GM12878 (cell line): ENCODE measurements around the gene SPATA32. TPM values are rescaled to one million over a fixed set of nuclear protein-coding genes. Genes with fewer than 3 reads are reported as not detected.

Experiments
- CBX3 ChIP-seq: fragments of 200-600 bp; sonication (generic); IDR thresholded peaks from 2 replicates; pipeline ENCODE4 v1.6.1; 2016; ENCODE audit warnings: low read depth, borderline replicate concordance
- CREB1 ChIP-seq: IDR thresholded peaks from 2 replicates; pipeline ENCODE4 v1.6.1; 2012; ENCODE audit warnings: low read depth, mild to moderate bottlenecking, inconsistent platforms
- EP300 ChIP-seq, 2 experiments: fragments of 150-350 bp in 1 of 2; IDR thresholded peaks; 2 replicates each; pipeline ENCODE4 v1.6.1; 2011 to 2012; ENCODE audit warnings: low read depth in 2 of 2, low read length in 2 of 2, borderline replicate concordance in 1 of 2, improper control_type of control experiment in 1 of 2, inconsistent platforms in 1 of 2; ENCODE audit not compliant: control insufficient read depth in 1 of 2
- GATAD2B ChIP-seq: fragments of 450-650 bp; conservative IDR thresholded peaks from 2 replicates; pipeline ENCODE4 v1.6.1; 2017; ENCODE audit warnings: low read depth, mild to moderate bottlenecking, moderate library complexity
- LARP7 ChIP-seq: fragments of 450-650 bp; IDR thresholded peaks from 2 replicates; pipeline ENCODE4 v1.6.1; 2017; ENCODE audit warnings: mild to moderate bottlenecking
- SMARCA5 ChIP-seq: fragments of 450-650 bp; IDR thresholded peaks from 2 replicates; pipeline ENCODE4 v1.6.1; 2017; ENCODE audit warnings: mild to moderate bottlenecking
- SREBF1 ChIP-seq: IDR thresholded peaks from 2 replicates; pipeline ENCODE4 v1.6.1; 2012; ENCODE audit warnings: mild to moderate bottlenecking, low read length
- SUPT20H ChIP-seq: IDR thresholded peaks from 2 replicates; pipeline ENCODE4 v1.6.1; 2011; ENCODE audit warnings: low read depth, mild to moderate bottlenecking, low read length, moderate library complexity, borderline replicate concordance; ENCODE audit not compliant: control insufficient read depth
- YBX1 ChIP-seq: fragments of 450-650 bp; IDR thresholded peaks from 2 replicates; pipeline ENCODE4 v1.6.1; 2016; ENCODE audit warnings: antibody characterized with exemption
- ZNF24 ChIP-seq: fragments of 450-650 bp; IDR thresholded peaks from 2 replicates; pipeline ENCODE4 v1.6.1; 2017; ENCODE audit warnings: antibody characterized with exemption, mild to moderate bottlenecking
- ZNF384 ChIP-seq: IDR thresholded peaks from 2 replicates; pipeline ENCODE4 v1.6.1; 2012; ENCODE audit warnings: low read depth, mild to moderate bottlenecking, low read length, improper control_type of control experiment, borderline replicate concordance
- ZNF622 ChIP-seq: fragments of 450-650 bp; IDR thresholded peaks from 2 replicates; pipeline ENCODE4 v1.6.1; 2017; ENCODE audit warnings: mild to moderate bottlenecking, inconsistent platforms
- polyA plus RNA-seq, 11 experiments: library from polyadenylated mRNA; depleted of rRNA in 4 of 11; unstranded in 6 of 11; stranded (reverse) in 5 of 11; fragments of >200 nt; fragmentation: Nextera tagmentation in 4 of 11; fragmentation: Illumina TruSeq in 1 of 11; extraction: Ambion mirVana in 4 of 11; extraction: Trizol in 1 of 11; gene quantifications; 1 replicate in 1 of 11; 2 replicates in 10 of 11; pipeline versions ENCODE4 v1.2.1 to v1.2.3, GENCODE V29; 2011 to 2016; ENCODE audit warnings: inconsistent platforms in 2 of 11, missing spikeins in 2 of 11, low read depth in 1 of 11
- total RNA-seq, 4 experiments: library from RNA; depleted of rRNA in 3 of 4; stranded (reverse); fragments of >200 nt in 3 of 4; fragmentation: Illumina TruSeq in 1 of 4; extraction: Trizol in 1 of 4; gene quantifications; 2 replicates each; pipeline versions ENCODE4 v1.2.1 to v1.2.3, GENCODE V29; 2013 to 2021
- TF ChIP-seq, protein P1 (sequence below): IDR thresholded peaks from 2 replicates; pipeline ENCODE4 v1.6.1; 2012; ENCODE audit warnings: low read depth, low read length, improper control_type of control experiment
- TF ChIP-seq, protein P2 (sequence below): fragments of 450-650 bp; conservative IDR thresholded peaks from 2 replicates; pipeline ENCODE4 v1.6.1; 2017; ENCODE audit warnings: mild to moderate bottlenecking, moderate library complexity
- TF ChIP-seq, protein P3 (sequence below): IDR thresholded peaks from 2 replicates; pipeline ENCODE4 v1.6.1; 2012; ENCODE audit warnings: low read length, inconsistent platforms
- TF ChIP-seq, protein P4 (sequence below): fragments of 450-650 bp; IDR thresholded peaks from 2 replicates; pipeline ENCODE4 v1.6.1; 2017; ENCODE audit warnings: low read depth, mild to moderate bottlenecking, moderate library complexity
- TF ChIP-seq, protein P5 (sequence below): IDR thresholded peaks from 2 replicates; pipeline ENCODE4 v1.6.1; 2011; ENCODE audit warnings: borderline replicate concordance, low read depth, mild to moderate bottlenecking, moderate library complexity, low read length; ENCODE audit not compliant: insufficient read depth, poor library complexity, severe bottlenecking
- TF ChIP-seq, protein P6 (sequence below): fragments of 450-650 bp; IDR thresholded peaks from 2 replicates; pipeline ENCODE4 v1.6.1; 2018; ENCODE audit warnings: mild to moderate bottlenecking, low read depth, moderate library complexity; ENCODE audit not compliant: partially characterized antibody
- TF ChIP-seq, protein P7 (sequence below): IDR thresholded peaks from 2 replicates; pipeline ENCODE4 v1.6.1; 2011; ENCODE audit warnings: low read depth, low read length, improper control_type of control experiment, borderline replicate concordance

Gene SPATA32
- total and polyA plus RNA-seq, 10 of the 15 experiments (the other 5 are each of a cell fraction or from before 2014, with no cell fraction given), result 0.03 to 0.35 (median 0.11) TPM; not detected in 3

DNA sequence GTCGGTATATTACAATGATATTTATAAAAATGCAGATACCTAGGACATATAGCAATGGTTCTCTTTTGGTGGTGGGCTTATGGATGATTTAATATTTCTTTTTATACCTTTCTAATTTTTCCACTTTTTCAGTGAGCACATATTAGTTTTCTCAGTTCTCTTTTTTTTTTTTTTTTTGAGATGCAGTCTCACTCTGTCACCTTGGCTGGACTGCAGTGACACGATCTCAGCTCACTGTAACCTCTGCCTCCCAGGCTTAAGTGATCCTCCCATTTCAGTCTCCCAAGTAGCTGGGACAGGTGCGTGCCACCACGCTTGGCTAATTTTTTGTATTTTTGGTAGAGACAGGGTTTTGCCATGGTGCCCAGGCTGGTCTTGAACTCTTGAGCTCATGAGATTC is 39.8 kb upstream of the SPATA32 start (continued):
- TF ChIP-seq EP300 (IDR thresholded peaks at IDR 0.05; ENCODE audit: borderline replicate concordance in 1 of 2, control insufficient read depth in 1 of 2, low read depth in 2 of 2, low read length in 2 of 2) (no peak), LARP7 (no peak), SREBF1 (no peak), CREB1 (0 out of 2 replicates have a peak, but pooled peaks have one; percentile 15), SUPT20H (no peak), YBX1 (no peak), ZNF622 (no peak), ZNF24 (no peak), GATAD2B (no peak), CBX3 (no peak), SMARCA5 (no peak), ZNF384 (peak; percentile 87)
- TF ChIP-seq, protein P1, sequence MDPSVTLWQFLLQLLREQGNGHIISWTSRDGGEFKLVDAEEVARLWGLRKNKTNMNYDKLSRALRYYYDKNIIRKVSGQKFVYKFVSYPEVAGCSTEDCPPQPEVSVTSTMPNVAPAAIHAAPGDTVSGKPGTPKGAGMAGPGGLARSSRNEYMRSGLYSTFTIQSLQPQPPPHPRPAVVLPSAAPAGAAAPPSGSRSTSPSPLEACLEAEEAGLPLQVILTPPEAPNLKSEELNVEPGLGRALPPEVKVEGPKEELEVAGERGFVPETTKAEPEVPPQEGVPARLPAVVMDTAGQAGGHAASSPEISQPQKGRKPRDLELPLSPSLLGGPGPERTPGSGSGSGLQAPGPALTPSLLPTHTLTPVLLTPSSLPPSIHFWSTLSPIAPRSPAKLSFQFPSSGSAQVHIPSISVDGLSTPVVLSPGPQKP, result no peak
- TF ChIP-seq, protein P2, sequence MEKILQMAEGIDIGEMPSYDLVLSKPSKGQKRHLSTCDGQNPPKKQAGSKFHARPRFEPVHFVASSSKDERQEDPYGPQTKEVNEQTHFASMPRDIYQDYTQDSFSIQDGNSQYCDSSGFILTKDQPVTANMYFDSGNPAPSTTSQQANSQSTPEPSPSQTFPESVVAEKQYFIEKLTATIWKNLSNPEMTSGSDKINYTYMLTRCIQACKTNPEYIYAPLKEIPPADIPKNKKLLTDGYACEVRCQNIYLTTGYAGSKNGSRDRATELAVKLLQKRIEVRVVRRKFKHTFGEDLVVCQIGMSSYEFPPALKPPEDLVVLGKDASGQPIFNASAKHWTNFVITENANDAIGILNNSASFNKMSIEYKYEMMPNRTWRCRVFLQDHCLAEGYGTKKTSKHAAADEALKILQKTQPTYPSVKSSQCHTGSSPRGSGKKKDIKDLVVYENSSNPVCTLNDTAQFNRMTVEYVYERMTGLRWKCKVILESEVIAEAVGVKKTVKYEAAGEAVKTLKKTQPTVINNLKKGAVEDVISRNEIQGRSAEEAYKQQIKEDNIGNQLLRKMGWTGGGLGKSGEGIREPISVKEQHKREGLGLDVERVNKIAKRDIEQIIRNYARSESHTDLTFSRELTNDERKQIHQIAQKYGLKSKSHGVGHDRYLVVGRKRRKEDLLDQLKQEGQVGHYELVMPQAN, result no peak
- TF ChIP-seq, protein P3, sequence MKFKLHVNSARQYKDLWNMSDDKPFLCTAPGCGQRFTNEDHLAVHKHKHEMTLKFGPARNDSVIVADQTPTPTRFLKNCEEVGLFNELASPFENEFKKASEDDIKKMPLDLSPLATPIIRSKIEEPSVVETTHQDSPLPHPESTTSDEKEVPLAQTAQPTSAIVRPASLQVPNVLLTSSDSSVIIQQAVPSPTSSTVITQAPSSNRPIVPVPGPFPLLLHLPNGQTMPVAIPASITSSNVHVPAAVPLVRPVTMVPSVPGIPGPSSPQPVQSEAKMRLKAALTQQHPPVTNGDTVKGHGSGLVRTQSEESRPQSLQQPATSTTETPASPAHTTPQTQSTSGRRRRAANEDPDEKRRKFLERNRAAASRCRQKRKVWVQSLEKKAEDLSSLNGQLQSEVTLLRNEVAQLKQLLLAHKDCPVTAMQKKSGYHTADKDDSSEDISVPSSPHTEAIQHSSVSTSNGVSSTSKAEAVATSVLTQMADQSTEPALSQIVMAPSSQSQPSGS, result 0 out of 2 replicates have a peak, but pooled peaks have one; percentile 47
- TF ChIP-seq, protein P4, sequence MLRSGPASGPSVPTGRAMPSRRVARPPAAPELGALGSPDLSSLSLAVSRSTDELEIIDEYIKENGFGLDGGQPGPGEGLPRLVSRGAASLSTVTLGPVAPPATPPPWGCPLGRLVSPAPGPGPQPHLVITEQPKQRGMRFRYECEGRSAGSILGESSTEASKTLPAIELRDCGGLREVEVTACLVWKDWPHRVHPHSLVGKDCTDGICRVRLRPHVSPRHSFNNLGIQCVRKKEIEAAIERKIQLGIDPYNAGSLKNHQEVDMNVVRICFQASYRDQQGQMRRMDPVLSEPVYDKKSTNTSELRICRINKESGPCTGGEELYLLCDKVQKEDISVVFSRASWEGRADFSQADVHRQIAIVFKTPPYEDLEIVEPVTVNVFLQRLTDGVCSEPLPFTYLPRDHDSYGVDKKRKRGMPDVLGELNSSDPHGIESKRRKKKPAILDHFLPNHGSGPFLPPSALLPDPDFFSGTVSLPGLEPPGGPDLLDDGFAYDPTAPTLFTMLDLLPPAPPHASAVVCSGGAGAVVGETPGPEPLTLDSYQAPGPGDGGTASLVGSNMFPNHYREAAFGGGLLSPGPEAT, result peak; percentile 35; the same call in 1 of the 2 replicates
- TF ChIP-seq, protein P5, sequence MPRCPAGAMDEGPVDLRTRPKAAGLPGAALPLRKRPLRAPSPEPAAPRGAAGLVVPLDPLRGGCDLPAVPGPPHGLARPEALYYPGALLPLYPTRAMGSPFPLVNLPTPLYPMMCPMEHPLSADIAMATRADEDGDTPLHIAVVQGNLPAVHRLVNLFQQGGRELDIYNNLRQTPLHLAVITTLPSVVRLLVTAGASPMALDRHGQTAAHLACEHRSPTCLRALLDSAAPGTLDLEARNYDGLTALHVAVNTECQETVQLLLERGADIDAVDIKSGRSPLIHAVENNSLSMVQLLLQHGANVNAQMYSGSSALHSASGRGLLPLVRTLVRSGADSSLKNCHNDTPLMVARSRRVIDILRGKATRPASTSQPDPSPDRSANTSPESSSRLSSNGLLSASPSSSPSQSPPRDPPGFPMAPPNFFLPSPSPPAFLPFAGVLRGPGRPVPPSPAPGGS, result no peak
- TF ChIP-seq, protein P6, sequence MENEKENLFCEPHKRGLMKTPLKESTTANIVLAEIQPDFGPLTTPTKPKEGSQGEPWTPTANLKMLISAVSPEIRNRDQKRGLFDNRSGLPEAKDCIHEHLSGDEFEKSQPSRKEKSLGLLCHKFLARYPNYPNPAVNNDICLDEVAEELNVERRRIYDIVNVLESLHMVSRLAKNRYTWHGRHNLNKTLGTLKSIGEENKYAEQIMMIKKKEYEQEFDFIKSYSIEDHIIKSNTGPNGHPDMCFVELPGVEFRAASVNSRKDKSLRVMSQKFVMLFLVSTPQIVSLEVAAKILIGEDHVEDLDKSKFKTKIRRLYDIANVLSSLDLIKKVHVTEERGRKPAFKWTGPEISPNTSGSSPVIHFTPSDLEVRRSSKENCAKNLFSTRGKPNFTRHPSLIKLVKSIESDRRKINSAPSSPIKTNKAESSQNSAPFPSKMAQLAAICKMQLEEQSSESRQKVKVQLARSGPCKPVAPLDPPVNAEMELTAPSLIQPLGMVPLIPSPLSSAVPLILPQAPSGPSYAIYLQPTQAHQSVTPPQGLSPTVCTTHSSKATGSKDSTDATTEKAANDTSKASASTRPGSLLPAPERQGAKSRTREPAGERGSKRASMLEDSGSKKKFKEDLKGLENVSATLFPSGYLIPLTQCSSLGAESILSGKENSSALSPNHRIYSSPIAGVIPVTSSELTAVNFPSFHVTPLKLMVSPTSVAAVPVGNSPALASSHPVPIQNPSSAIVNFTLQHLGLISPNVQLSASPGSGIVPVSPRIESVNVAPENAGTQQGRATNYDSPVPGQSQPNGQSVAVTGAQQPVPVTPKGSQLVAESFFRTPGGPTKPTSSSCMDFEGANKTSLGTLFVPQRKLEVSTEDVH, result no peak
- TF ChIP-seq, protein P7, sequence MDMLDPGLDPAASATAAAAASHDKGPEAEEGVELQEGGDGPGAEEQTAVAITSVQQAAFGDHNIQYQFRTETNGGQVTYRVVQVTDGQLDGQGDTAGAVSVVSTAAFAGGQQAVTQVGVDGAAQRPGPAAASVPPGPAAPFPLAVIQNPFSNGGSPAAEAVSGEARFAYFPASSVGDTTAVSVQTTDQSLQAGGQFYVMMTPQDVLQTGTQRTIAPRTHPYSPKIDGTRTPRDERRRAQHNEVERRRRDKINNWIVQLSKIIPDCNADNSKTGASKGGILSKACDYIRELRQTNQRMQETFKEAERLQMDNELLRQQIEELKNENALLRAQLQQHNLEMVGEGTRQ, result no peak
